Measurements from ENCODE around the gene COL26A1.
A peak's percentile ranks its signal among the peaks of the same experiment; 100 is the strongest.

GRCh38 chr7:101598422-101598985 is 235.8 kb downstream of the COL26A1 start:
- TF ChIP-seq CTCF (IDR thresholded peaks at IDR 0.05), result no peak
- TF ChIP-seq EP300 (IDR thresholded peaks at IDR 0.05), result no peak
- no peak for TF ChIP-seq POLR2A (IDR thresholded peaks at IDR 0.05)
- TF ChIP-seq POLR2AphosphoS5 (IDR thresholded peaks at IDR 0.05), result peak in 2 of 3 donors; percentile 34 to 42

Data from stomach (tissue), 4 donors.